Panc1 (cell line): ENCODE results near the gene TNFRSF14. TPM values are rescaled to one million over a fixed set of nuclear protein-coding genes. Genes with fewer than 3 reads are reported as not detected.

Experiments
- ATAC-seq: fragments of 200-7000 bp; cut with Tn5 transposase; 2 replicates; pipeline ENCODE4 v1.9.1; 2020; ENCODE audit warnings: mild to moderate bottlenecking, moderate library complexity
- BruUV-seq: library from RNA; stranded (reverse); fragments of 400-500 nt; replicated peaks from 2 replicates; lab custom pipeline; 2021; lab: Mats Ljungman, UMichigan
- CTCF ChIA-PET: fragments of 300-600 bp; sonication (Branson Sonifier 250); formaldehyde crosslinking; loops from one replicate; lab custom pipeline; 2022; ENCODE audit warnings: antibody characterized with exemption; lab: Charles Lee
- POLR2A ChIA-PET: fragments of 300-600 bp; sonication (Branson Sonifier 250); formaldehyde crosslinking; loops from one replicate; lab custom pipeline; 2022; ENCODE audit warnings: antibody characterized with exemption; lab: Charles Lee
- DNase-seq: peaks from one replicate; pipeline ENCODE4 v3.0.0-alpha.2; 2010; ENCODE audit warnings: low read depth, low spot score
- H3K27ac ChIP-seq: 2 replicates; pipeline ENCODE4 v1.5.1; 2011; ENCODE audit warnings: mild to moderate bottlenecking, low read length, inconsistent platforms
- H3K27me3 ChIP-seq: fragments of 200-500 bp; sonication (Bioruptor generic); 2 replicates; pipeline ENCODE4 v1.6.0; 2014; ENCODE audit warnings: low read length, inconsistent platforms; ENCODE audit not compliant: control insufficient read depth, insufficient read depth
- H3K36me3 ChIP-seq: fragments of 200-500 bp; sonication (Bioruptor generic); 2 replicates; pipeline ENCODE4 v1.5.1; 2014; ENCODE audit warnings: inconsistent platforms, mild to moderate bottlenecking, low read length, moderate library complexity; ENCODE audit not compliant: control insufficient read depth, insufficient read depth
- H3K4me1 ChIP-seq: 2 replicates; pipeline ENCODE4 v1.5.1; 2011; ENCODE audit warnings: inconsistent platforms, mild to moderate bottlenecking, low read length, moderate library complexity; ENCODE audit not compliant: control insufficient read depth, insufficient read depth
- H3K4me3 ChIP-seq, 2 experiments: 2 replicates each; pipeline ENCODE4 v1.5.1; 2011 to 2012; ENCODE audit warnings: low read depth in 2 of 2, low read length in 2 of 2, mild to moderate bottlenecking in 2 of 2, inconsistent platforms in 1 of 2, moderate library complexity in 1 of 2
- H3K9me3 ChIP-seq: fragments of 200-500 bp; sonication (Bioruptor generic); 2 replicates; pipeline ENCODE4 v1.5.1; 2014; ENCODE audit warnings: low read depth, mild to moderate bottlenecking, inconsistent platforms, low read length, moderate library complexity; ENCODE audit not compliant: control insufficient read depth, insufficient read depth
- CTCF ChIP-seq: fragments of 450-650 bp; IDR thresholded peaks from 2 replicates; pipeline ENCODE4 v1.5.1; 2017; ENCODE audit warnings: mild to moderate bottlenecking
- POLR2AphosphoS5 ChIP-seq: IDR thresholded peaks from 2 replicates; pipeline ENCODE4 v1.6.1; 2012; ENCODE audit warnings: mild to moderate bottlenecking, low read depth, low read length, moderate library complexity
- REST ChIP-seq, 2 experiments: IDR thresholded peaks; 2 replicates each; pipeline ENCODE4 v1.6.1; 2011 to 2012; ENCODE audit warnings: low read depth in 2 of 2, control low read depth in 1 of 2, low read length in 1 of 2, mild to moderate bottlenecking in 1 of 2, moderate library complexity in 1 of 2; ENCODE audit not compliant: insufficient read depth in 1 of 2
- SIN3A ChIP-seq: IDR thresholded peaks from 2 replicates; pipeline ENCODE4 v1.6.1; 2012; ENCODE audit warnings: low read depth, mild to moderate bottlenecking, low read length, moderate library complexity, borderline replicate concordance; ENCODE audit not compliant: insufficient read depth
- TCF7L2 ChIP-seq: IDR thresholded peaks from 2 replicates; pipeline ENCODE4 v1.6.1; 2011; ENCODE audit warnings: mild to moderate bottlenecking, low read depth, low read length, inconsistent platforms
- in situ Hi-C: cut with HindIII; loops from 2 replicates; pipeline ENCODE4 v1.10.0; 2016; ENCODE audit warnings: low sequenced_read_pairs, low pct_unique_long_range_greater_than_20kb
- intact Hi-C: fragments of 100-400 bp; cut with micrococcal nuclease; formaldehyde crosslinking; loops from one replicate; pipeline ENCODE4 v1.10.0; 2022; ENCODE audit not compliant: unreplicated experiment
- total RNA-seq: library from RNA; stranded (reverse); gene quantifications from one replicate; pipeline ENCODE4 v1.2.1, GENCODE V29; 2021; ENCODE audit not compliant: unreplicated experiment

The TNFRSF14 gene
- total RNA-seq, 1 experiment from 2014 or later, result 20.1 TPM

- no peak overlapping the region for H3K27ac ChIP-seq
- no peak for DNase-seq
- intact Hi-C loops, result no loop called here
- no TSS peak for BruUV-seq
- TF ChIP-seq SIN3A (no peak), POLR2AphosphoS5 (no peak; the same call in 1 of the 2 replicates), TCF7L2 (no peak), CTCF (no peak), REST (IDR thresholded peaks at IDR 0.05; ENCODE audit: insufficient read depth in 1 of 2, low read depth in 2 of 2, low read length in 1 of 2) (no peak)
- ATAC-seq, result no peak
- peaks cover 3% of the 10 kb centered on the region for H3K36me3 ChIP-seq
- no peaks in the 10 kb centered on the region for H3K4me1 ChIP-seq
- H3K27me3 ChIP-seq, result no peaks in the 10 kb centered on the region
- no peaks in the 10 kb centered on the region for H3K9me3 ChIP-seq
- CTCF ChIA-PET, result no interaction called here
- no peak overlapping the region for H3K4me3 ChIP-seq
- POLR2A ChIA-PET, result no interaction called here
- in situ Hi-C loops, result no loop called here
These were observed 42.1 kb upstream of the TNFRSF14 start for GRCh38 chr1:2513939-2514652.

- no peaks in the 10 kb centered on the region for H3K27me3 ChIP-seq
- no peaks in the 10 kb centered on the region for H3K9me3 ChIP-seq
- no peak for ATAC-seq
- CTCF ChIA-PET, result no interaction called here
- H3K4me3 ChIP-seq, result no peak overlapping the region
- peaks cover 3% of the 10 kb centered on the region for H3K36me3 ChIP-seq
- in situ Hi-C loops, result no loop called here
- intact Hi-C loops, result no loop called here
- TF ChIP-seq SIN3A (no peak), POLR2AphosphoS5 (no peak), TCF7L2 (no peak), REST (IDR thresholded peaks at IDR 0.05; ENCODE audit: insufficient read depth in 1 of 2, low read depth in 2 of 2, low read length in 1 of 2) (no peak), CTCF (no peak; the same call in 1 of the 2 replicates)
- DNase-seq, result no peak
- TSS peak; percentile 59 for BruUV-seq
- no peaks in the 10 kb centered on the region for H3K4me1 ChIP-seq
- POLR2A ChIA-PET, result interaction anchor here (0.7 kb wide), 1 partner anchor 16 kb away, joined by 4 read pairs; no protein-coding TSS in a partner anchor
- no peak overlapping the region for H3K27ac ChIP-seq
These were observed 41.1 kb upstream of the TNFRSF14 start for GRCh38 chr1:2514863-2515762.
